Nephron (organoid): ENCODE data around the gene DRC1.
A peak's percentile ranks its signal among the peaks of the same experiment; 100 is the strongest.

ENCODE experiments used
- H3K27ac Mint-ChIP-seq, 3 experiments: 2 replicates each; pipeline ENCODE4 v1.8.0; 2020; ENCODE audit warnings: mixed read lengths in 3 of 3, mild to moderate bottlenecking in 2 of 3, moderate library complexity in 1 of 3
- H3K27me3 Mint-ChIP-seq: 2 replicates; pipeline ENCODE4 v1.8.0; 2021; ENCODE audit warnings: low read depth, mild to moderate bottlenecking, moderate library complexity, mixed read lengths
- H3K36me3 Mint-ChIP-seq: 2 replicates; pipeline ENCODE4 v1.8.0; 2020; ENCODE audit warnings: low read depth, mixed read lengths
- H3K4me1 Mint-ChIP-seq: 2 replicates; pipeline ENCODE4 v1.8.0; 2020; ENCODE audit warnings: mixed read lengths
- H3K4me3 Mint-ChIP-seq, 3 experiments: 2 replicates each; pipeline ENCODE4 v1.8.0; 2020; ENCODE audit warnings: mild to moderate bottlenecking in 3 of 3, mixed read lengths in 3 of 3, moderate library complexity in 2 of 3
- H3K9me3 Mint-ChIP-seq: 2 replicates; pipeline ENCODE4 v1.8.0; 2020; ENCODE audit warnings: mixed read lengths
- CTCF ChIP-seq, 3 experiments: fragments of 200-600 bp; sonication (generic); IDR thresholded peaks; one replicate each; pipeline ENCODE4 v1.5.0; 2021; ENCODE audit warnings: antibody characterized with exemption in 3 of 3; ENCODE audit not compliant: unreplicated experiment in 3 of 3

The DRC1 gene

GRCh38 chr2:26394694-26395093 lies 7.0 kb upstream of the DRC1 start:
- H3K4me1 Mint-ChIP-seq = peaks cover 1% of the 10 kb centered on the region
- no peak overlapping the region for H3K4me3 Mint-ChIP-seq
- H3K27me3 Mint-ChIP-seq = no peaks in the 10 kb centered on the region
- H3K27ac Mint-ChIP-seq = no peak overlapping the region
- no peaks in the 10 kb centered on the region for H3K9me3 Mint-ChIP-seq
- no peak for TF ChIP-seq CTCF (IDR thresholded peaks at IDR 0.05; ENCODE audit: unreplicated experiment in 3 of 3)
- H3K36me3 Mint-ChIP-seq = peaks cover 4% of the 10 kb centered on the region

DNA sequence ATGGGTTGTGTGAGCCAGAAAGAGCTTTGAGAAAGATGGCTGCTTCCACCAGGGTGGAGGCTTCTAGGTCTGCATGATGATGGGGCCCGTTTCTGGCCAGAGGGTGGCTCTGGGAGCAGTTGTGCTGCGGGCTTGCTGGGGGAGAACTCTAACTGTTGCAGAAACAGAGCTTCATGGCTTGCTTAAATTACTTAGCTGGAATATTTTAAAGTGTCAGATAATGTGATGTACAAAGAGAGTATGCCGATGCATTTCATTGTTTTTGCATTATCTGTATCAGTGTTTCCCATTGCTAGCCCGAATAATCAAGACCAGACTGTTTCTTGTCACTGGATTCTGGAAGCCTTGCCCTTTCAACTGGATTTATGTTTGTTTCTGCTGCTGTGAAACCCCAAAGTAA lies 6.3 kb upstream of the DRC1 start:
- Mint-ChIP-seq H3K27me3 (no peaks in the 10 kb centered on the region), H3K4me3 (no peak overlapping the region), H3K27ac (no peak overlapping the region), H3K9me3 (no peaks in the 10 kb centered on the region), H3K36me3 (peaks cover 4% of the 10 kb centered on the region), H3K4me1 (peaks cover 8% of the 10 kb centered on the region)
- TF ChIP-seq CTCF (IDR thresholded peaks at IDR 0.05; ENCODE audit: unreplicated experiment in 3 of 3) = no peak

- Mint-ChIP-seq H3K36me3 (no peaks in the 10 kb centered on the region), H3K9me3 (no peaks in the 10 kb centered on the region), H3K4me1 (peaks cover 10% of the 10 kb centered on the region), H3K4me3 (no peak overlapping the region), H3K27ac (no peak overlapping the region), H3K27me3 (no peaks in the 10 kb centered on the region)
- no peak for TF ChIP-seq CTCF (IDR thresholded peaks at IDR 0.05; ENCODE audit: unreplicated experiment in 3 of 3)
Observed at GRCh38 chr2:26396734-26397298, 4.9 kb upstream of the DRC1 start.

GRCh38 chr2:26399771-26400376 lies 1.8 kb upstream of the DRC1 start:
- Mint-ChIP-seq H3K4me3 (peak overlapping the region in 1 of 3 experiments; percentile 35), H3K9me3 (no peaks in the 10 kb centered on the region), H3K36me3 (no peaks in the 10 kb centered on the region), H3K27me3 (no peaks in the 10 kb centered on the region), H3K4me1 (peaks cover 10% of the 10 kb centered on the region), H3K27ac (no peak overlapping the region)
- no peak for TF ChIP-seq CTCF (IDR thresholded peaks at IDR 0.05; ENCODE audit: unreplicated experiment in 3 of 3)

DNA sequence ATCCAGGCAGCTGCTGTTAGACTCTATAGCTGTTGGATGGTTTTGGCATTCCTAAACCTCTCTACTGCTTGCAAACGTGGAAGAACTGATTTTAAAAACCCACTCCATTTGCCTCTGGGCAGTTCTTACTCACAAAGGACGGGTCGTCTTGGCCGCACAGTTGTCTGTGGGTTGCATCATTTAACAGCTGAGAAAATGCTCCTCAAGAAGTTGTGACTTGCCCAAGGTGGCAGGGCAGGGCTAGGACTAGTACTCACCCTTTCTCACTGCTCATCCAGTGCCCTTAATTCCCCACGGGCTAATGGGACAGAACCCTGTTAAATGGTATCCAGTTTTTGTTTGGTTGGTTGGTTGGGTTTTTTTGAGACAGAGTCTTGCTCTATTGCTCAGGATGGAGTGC lies 997 bp upstream of the DRC1 start:
- Mint-ChIP-seq H3K4me1 (peaks cover 10% of the 10 kb centered on the region), H3K9me3 (no peaks in the 10 kb centered on the region), H3K27me3 (peaks cover 4% of the 10 kb centered on the region), H3K36me3 (no peaks in the 10 kb centered on the region), H3K27ac (no peak overlapping the region), H3K4me3 (peak overlapping the region in 2 of 3 experiments; percentile 5 to 6)
- no peak for TF ChIP-seq CTCF (IDR thresholded peaks at IDR 0.05; ENCODE audit: unreplicated experiment in 3 of 3)

GRCh38 chr2:26407526-26407925 lies 5.8 kb downstream of the DRC1 start:
- H3K4me3 Mint-ChIP-seq = no peak overlapping the region
- TF ChIP-seq CTCF (IDR thresholded peaks at IDR 0.05; ENCODE audit: unreplicated experiment in 3 of 3) = no peak
- peaks cover 4% of the 10 kb centered on the region for H3K27me3 Mint-ChIP-seq
- H3K36me3 Mint-ChIP-seq = no peaks in the 10 kb centered on the region
- no peak overlapping the region for H3K27ac Mint-ChIP-seq
- no peaks in the 10 kb centered on the region for H3K9me3 Mint-ChIP-seq
- no peaks in the 10 kb centered on the region for H3K4me1 Mint-ChIP-seq
